ENCODE results near the gene PRMT2. TPM values are rescaled to one million over a fixed set of nuclear protein-coding genes. Genes with fewer than 3 reads are reported as not detected.

The PRMT2 gene
- total RNA-seq, 1 experiment from 2014 or later: 64.5 TPM

GRCh38 chr21:46650476-46651098 lies 15.1 kb downstream of the PRMT2 start:
- Histone ChIP-seq H3K27me3 (ENCODE audit: insufficient read depth, low read depth) (no peaks in the 10 kb centered on the region), H3K4me1 (replicated peaks; ENCODE audit: insufficient read depth) (no peaks in the 10 kb centered on the region), H3K9me2 (ENCODE audit: insufficient read depth) (no peaks in the 10 kb centered on the region), H3K79me2 (ENCODE audit: low read depth) (no peaks in the 10 kb centered on the region), H3K36me3 (ENCODE audit: low read depth) (peaks cover 12% of the 10 kb centered on the region), H2AFZ (no peak overlapping the region), H3K27ac (no peak overlapping the region), H3K4me2 (no peak overlapping the region), H3K9me3 (ENCODE audit: insufficient read depth, low read depth) (no peaks in the 10 kb centered on the region), H4K20me1 (ENCODE audit: insufficient read depth) (no peaks in the 10 kb centered on the region), H3F3A (ENCODE audit: insufficient read depth, low read depth) (no peaks in the 10 kb centered on the region), H3K4me3 (no peak overlapping the region)
- ChIA-PET CTCF (no interaction called here), POLR2A (ENCODE audit: unreplicated experiment) (no interaction called here)
- intact Hi-C loops (cut with micrococcal nuclease; ENCODE audit: unreplicated experiment): no loop called here
- BruUV-seq (replicated peaks): no TSS peak
- no peak for DNase-seq
- TF ChIP-seq EZH2 (IDR thresholded peaks at IDR 0.05; ENCODE audit: low read depth): no peak
- TF ChIP-seq CTCF (conservative IDR thresholded peaks at IDR 0.05): no peak

GRCh38 chr21:46651121-46651520 lies 15.6 kb downstream of the PRMT2 start:
- Histone ChIP-seq H3K4me1 (replicated peaks; ENCODE audit: insufficient read depth) (no peaks in the 10 kb centered on the region), H3K27me3 (ENCODE audit: insufficient read depth, low read depth) (no peaks in the 10 kb centered on the region), H3K36me3 (ENCODE audit: low read depth) (peaks cover 12% of the 10 kb centered on the region), H3K27ac (no peak overlapping the region), H3K9me3 (ENCODE audit: insufficient read depth, low read depth) (no peaks in the 10 kb centered on the region), H2AFZ (no peak overlapping the region), H3K79me2 (ENCODE audit: low read depth) (no peaks in the 10 kb centered on the region), H3F3A (ENCODE audit: insufficient read depth, low read depth) (no peaks in the 10 kb centered on the region), H3K9me2 (ENCODE audit: insufficient read depth) (no peaks in the 10 kb centered on the region), H3K4me2 (no peak overlapping the region), H3K4me3 (no peak overlapping the region), H4K20me1 (ENCODE audit: insufficient read depth) (no peaks in the 10 kb centered on the region)
- intact Hi-C loops (cut with micrococcal nuclease; ENCODE audit: unreplicated experiment): no loop called here
- no TSS peak for BruUV-seq (replicated peaks)
- ChIA-PET CTCF (no interaction called here), POLR2A (ENCODE audit: unreplicated experiment) (no interaction called here)
- TF ChIP-seq CTCF (conservative IDR thresholded peaks at IDR 0.05) (no peak), EZH2 (IDR thresholded peaks at IDR 0.05; ENCODE audit: low read depth) (no peak)
- no peak for DNase-seq

GRCh38 chr21:46655230-46655629 lies 19.8 kb downstream of the PRMT2 start:
- ChIA-PET POLR2A (ENCODE audit: unreplicated experiment) (interaction anchor here (0.6 kb wide), 1 partner anchor 1602 kb away, joined by 4 read pairs; no protein-coding TSS in a partner anchor), CTCF (no interaction called here)
- H3K79me2 ChIP-seq (ENCODE audit: low read depth): no peaks in the 10 kb centered on the region
- no peak overlapping the region for H3K4me3 ChIP-seq
- no peaks in the 10 kb centered on the region for H3K9me3 ChIP-seq (ENCODE audit: insufficient read depth, low read depth)
- H3K4me2 ChIP-seq: no peak overlapping the region
- DNase-seq: no peak
- intact Hi-C loops (cut with micrococcal nuclease; ENCODE audit: unreplicated experiment): no loop called here
- no TSS peak for BruUV-seq (replicated peaks)
- H2AFZ ChIP-seq: no peak overlapping the region
- TF ChIP-seq CTCF (conservative IDR thresholded peaks at IDR 0.05) (no peak), EZH2 (IDR thresholded peaks at IDR 0.05; ENCODE audit: low read depth) (no peak)
- H3K27ac ChIP-seq: no peak overlapping the region
- no peaks in the 10 kb centered on the region for H4K20me1 ChIP-seq (ENCODE audit: insufficient read depth)
- peaks cover 12% of the 10 kb centered on the region for H3K36me3 ChIP-seq (ENCODE audit: low read depth)
- no peaks in the 10 kb centered on the region for H3K9me2 ChIP-seq (ENCODE audit: insufficient read depth)
- no peaks in the 10 kb centered on the region for H3K27me3 ChIP-seq (ENCODE audit: insufficient read depth, low read depth)
- no peaks in the 10 kb centered on the region for H3F3A ChIP-seq (ENCODE audit: insufficient read depth, low read depth)
- no peaks in the 10 kb centered on the region for H3K4me1 ChIP-seq (replicated peaks; ENCODE audit: insufficient read depth)
